GM23248 (cell line): ENCODE measurements around the gene APOBEC3A. TPM values are rescaled to one million over a fixed set of nuclear protein-coding genes. Genes with fewer than 3 reads are reported as not detected.
"Not testable (repeated sequence)": the region's sequence is repeated elsewhere in the genome, so short reads cannot be mapped to it uniquely, and the experiment has no call there.

Source experiments
- DNase-seq: peaks from one replicate; pipeline ENCODE4 v3.0.0-alpha.2; 2015
- H2AFZ ChIP-seq: fragments of 200-600 bp; sonication (generic); 2 replicates; pipeline ENCODE4 v1.6.1; 2016; ENCODE audit warnings: antibody characterized with exemption
- H3F3A ChIP-seq: fragments of 200-600 bp; sonication (generic); 2 replicates; pipeline ENCODE4 v1.6.1; 2016; ENCODE audit warnings: mild to moderate bottlenecking, antibody characterized with exemption, mixed run types; ENCODE audit not compliant: insufficient read depth
- H3K27ac ChIP-seq: fragments of 200-600 bp; sonication (generic); 2 replicates; pipeline ENCODE4 v1.5.1; 2016; ENCODE audit warnings: mild to moderate bottlenecking
- H3K27me3 ChIP-seq: fragments of 200-600 bp; sonication (generic); replicated peaks from 2 replicates; pipeline ENCODE4 v1.6.1; 2016; ENCODE audit warnings: mild to moderate bottlenecking; ENCODE audit not compliant: insufficient read depth
- H3K36me3 ChIP-seq: fragments of 200-600 bp; sonication (generic); 2 replicates; pipeline ENCODE4 v1.6.1; 2016; ENCODE audit warnings: low read depth, mild to moderate bottlenecking
- H3K4me1 ChIP-seq: fragments of 200-600 bp; sonication (generic); 2 replicates; pipeline ENCODE4 v1.6.1; 2016; ENCODE audit warnings: mild to moderate bottlenecking; ENCODE audit not compliant: insufficient read depth
- H3K4me2 ChIP-seq: fragments of 200-600 bp; sonication (generic); one replicate; pipeline ENCODE4 v1.6.1; 2016; ENCODE audit warnings: mild to moderate bottlenecking; ENCODE audit not compliant: unreplicated experiment
- H3K4me3 ChIP-seq: fragments of 200-600 bp; sonication (generic); 2 replicates; pipeline ENCODE4 v1.5.1; 2016; ENCODE audit warnings: mild to moderate bottlenecking
- H3K79me2 ChIP-seq: fragments of 200-600 bp; sonication (generic); 2 replicates; pipeline ENCODE4 v1.6.1; 2016; ENCODE audit warnings: mild to moderate bottlenecking; ENCODE audit not compliant: insufficient read depth
- H3K9ac ChIP-seq: fragments of 200-600 bp; sonication (generic); 2 replicates; pipeline ENCODE4 v1.6.1; 2016; ENCODE audit warnings: mild to moderate bottlenecking
- H3K9me2 ChIP-seq: fragments of 200-600 bp; sonication (generic); 2 replicates; pipeline ENCODE4 v1.6.1; 2016; ENCODE audit warnings: mixed run types, mild to moderate bottlenecking, moderate library complexity; ENCODE audit not compliant: insufficient read depth
- H3K9me3 ChIP-seq: fragments of 200-600 bp; sonication (generic); one replicate; pipeline ENCODE4 v1.6.1; 2017; ENCODE audit warnings: low read depth
- H4K20me1 ChIP-seq: fragments of 200-600 bp; sonication (generic); 2 replicates; pipeline ENCODE4 v1.6.0; 2016; ENCODE audit not compliant: insufficient read depth
- EZH2 ChIP-seq: fragments of 200-600 bp; sonication (generic); IDR thresholded peaks from 2 replicates; pipeline ENCODE4 v1.6.1; 2018; ENCODE audit warnings: antibody characterized with exemption, mild to moderate bottlenecking; ENCODE audit not compliant: insufficient read depth, poor library complexity, severe bottlenecking
- EZH2phosphoT487 ChIP-seq: fragments of 200-600 bp; sonication (generic); IDR thresholded peaks from 2 replicates; pipeline ENCODE4 v1.6.1; 2018; ENCODE audit warnings: antibody characterized with exemption, moderate library complexity, mild to moderate bottlenecking, low read depth; ENCODE audit not compliant: insufficient read depth
- WGBS, 2 experiments: methylation state at CpG; one replicate each; pipeline ENCODE4 v1.1.6; 2015 to 2017; ENCODE audit warnings: low lambda C conversion rate in 2 of 2, low coverage in 1 of 2; ENCODE audit errors: missing lambda C conversion rate in 2 of 2; 5-methylcytosine and 5-hydroxymethylcytosine counted together
- in situ Hi-C: fragments of 300-500 bp; cut with MboI; formaldehyde crosslinking; loops from 2 replicates; pipeline ENCODE4 v1.15.0; 2020
- polyA plus RNA-seq: library from polyadenylated mRNA; unstranded; fragments of >200 nt; fragmentation: Nextera tagmentation; extraction: Ambion mirVana; gene quantifications from 2 replicates; pipeline ENCODE4 v1.2.1, GENCODE V29; 2016
- total RNA-seq: library from RNA; depleted of rRNA; stranded (reverse); fragments of >200 nt; shearing (Covaris generic); gene quantifications from 2 replicates; pipeline ENCODE4 v1.2.3, GENCODE V29; 2014

The APOBEC3A gene
- total and polyA plus RNA-seq, 2 experiments from 2014 or later, result not detected

- in situ Hi-C loops, result no loop called here
- no peaks in the 10 kb centered on the region for H3F3A ChIP-seq
- no peaks in the 10 kb centered on the region for H3K27me3 ChIP-seq
- H3K27ac ChIP-seq, result no peak overlapping the region
- no peaks in the 10 kb centered on the region for H3K79me2 ChIP-seq
- 98 to 100% methylated on average over 2 to 3 of the region's 3 CpGs for WGBS, 2 experiments
- no peaks in the 10 kb centered on the region for H4K20me1 ChIP-seq
- H3K9me3 ChIP-seq, result no peaks in the 10 kb centered on the region
- no peaks in the 10 kb centered on the region for H3K9me2 ChIP-seq
- no peak overlapping the region for H3K4me2 ChIP-seq
- DNase-seq, result no peak
- H2AFZ ChIP-seq, result no peak overlapping the region
- H3K4me1 ChIP-seq, result peaks cover 4% of the 10 kb centered on the region
- no peak overlapping the region for H3K9ac ChIP-seq
- H3K36me3 ChIP-seq, result no peaks in the 10 kb centered on the region
- TF ChIP-seq EZH2phosphoT487 (no peak), EZH2 (no peak)
- H3K4me3 ChIP-seq, result no peak overlapping the region
Observed at GRCh38 chr22:38986629-38987028, 29.2 kb downstream of the APOBEC3A start.

- Histone ChIP-seq H3K4me2 (no peak overlapping the region), H3K9ac (no peak overlapping the region), H4K20me1 (no peaks in the 10 kb centered on the region), H3F3A (no peaks in the 10 kb centered on the region), H3K27ac (no peak overlapping the region), H3K27me3 (no peaks in the 10 kb centered on the region), H2AFZ (no peak overlapping the region), H3K4me1 (no peaks in the 10 kb centered on the region), H3K79me2 (no peaks in the 10 kb centered on the region), H3K9me3 (no peaks in the 10 kb centered on the region), H3K36me3 (no peaks in the 10 kb centered on the region), H3K4me3 (no peak overlapping the region), H3K9me2 (no peaks in the 10 kb centered on the region)
- in situ Hi-C loops, result no loop called here
- DNase-seq, result no peak
- TF ChIP-seq EZH2phosphoT487 (no peak), EZH2 (no peak)
- 93% methylated on average over 8 of the region's 8 CpGs for WGBS, 2 experiments
Observed at GRCh38 chr22:38987171-38987895, 29.9 kb downstream of the APOBEC3A start.

- Histone ChIP-seq H3K9me3 (no peaks in the 10 kb centered on the region), H3K36me3 (no peaks in the 10 kb centered on the region), H3K27me3 (no peaks in the 10 kb centered on the region), H3K4me2 (no peak overlapping the region), H3K79me2 (no peaks in the 10 kb centered on the region), H3K9me2 (no peaks in the 10 kb centered on the region), H4K20me1 (no peaks in the 10 kb centered on the region), H3K9ac (no peak overlapping the region), H3K4me3 (no peak overlapping the region), H3F3A (no peaks in the 10 kb centered on the region), H3K4me1 (no peaks in the 10 kb centered on the region), H2AFZ (no peak overlapping the region), H3K27ac (no peak overlapping the region)
- no peak for DNase-seq
- in situ Hi-C loops, result no loop called here
- WGBS, 2 experiments, result 100% methylated on average over 5 to 6 of the region's 6 CpGs
- TF ChIP-seq EZH2phosphoT487 (no peak), EZH2 (no peak)
Observed at GRCh38 chr22:38989466-38989865, 32.1 kb downstream of the APOBEC3A start.

GRCh38 chr22:38992871-38993371, 35.5 kb downstream of the APOBEC3A start:
- H3K4me1 ChIP-seq, in situ Hi-C loops: not testable (repeated sequence)
- WGBS, 2 experiments, result 54 to 58% methylated on average over 8 to 12 of the region's 12 CpGs

GRCh38 chr22:38996105-38996504, 38.7 kb downstream of the APOBEC3A start:
- Histone ChIP-seq H3K4me2 (no peak overlapping the region), H3K9ac (no peak overlapping the region), H2AFZ (no peak overlapping the region), H3K9me2 (no peaks in the 10 kb centered on the region), H3K27me3 (peaks cover 3% of the 10 kb centered on the region; the same call in 1 of the 2 replicates), H4K20me1 (no peaks in the 10 kb centered on the region), H3K79me2 (no peaks in the 10 kb centered on the region), H3K27ac (no peak overlapping the region), H3K36me3 (no peaks in the 10 kb centered on the region), H3F3A (no peaks in the 10 kb centered on the region), H3K4me1 (no peaks in the 10 kb centered on the region), H3K9me3 (no peaks in the 10 kb centered on the region), H3K4me3 (no peak overlapping the region)
- no peak for DNase-seq
- TF ChIP-seq EZH2 (no peak), EZH2phosphoT487 (no peak)
- 81 to 88% methylated on average over 6 of the region's 6 CpGs for WGBS, 2 experiments
- in situ Hi-C loops, result no loop called here

More at GRCh38 chr22:38992871-38993371, 35.5 kb downstream of the APOBEC3A start:
- not testable (repeated sequence) for H3K9ac ChIP-seq, H3K4me3 ChIP-seq, H3K27me3 ChIP-seq, H3K79me2 ChIP-seq, H3K4me2 ChIP-seq, H3K36me3 ChIP-seq, H2AFZ ChIP-seq, H3F3A ChIP-seq, DNase-seq, H4K20me1 ChIP-seq, H3K27ac ChIP-seq, H3K9me2 ChIP-seq, H3K9me3 ChIP-seq
